ENCODE measurements around the gene REXO1. TPM values are rescaled to one million over a fixed set of nuclear protein-coding genes. Genes with fewer than 3 reads are reported as not detected.

REXO1 gene
- polyA plus RNA-seq, 1 experiment, result 5.4 TPM

DNA sequence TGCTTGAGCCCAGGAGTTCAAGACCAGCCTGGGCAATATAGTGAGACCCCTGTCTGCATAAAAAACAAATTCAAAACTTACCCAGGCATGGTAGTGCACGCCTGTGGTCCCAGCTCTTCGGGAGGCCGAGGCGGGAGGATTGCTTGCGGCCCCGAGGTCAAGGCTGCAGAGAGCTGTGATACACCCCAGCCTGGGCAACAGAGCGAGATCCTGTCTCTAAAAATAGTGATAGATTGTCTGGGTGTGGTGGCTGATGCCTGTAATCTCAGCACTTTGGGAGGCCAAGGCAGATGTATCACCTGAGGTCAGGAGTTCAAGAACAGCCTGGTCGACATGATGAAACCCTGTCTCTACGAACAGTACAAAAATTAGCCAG lies 19.1 kb upstream of the REXO1 start:
- CTCF ChIA-PET, result no interaction called here
- H3K27me3 ChIP-seq (ENCODE audit: control insufficient read depth, insufficient read depth, low read length), result no peaks in the 10 kb centered on the region
- no peaks in the 10 kb centered on the region for H3K9me3 ChIP-seq (ENCODE audit: control insufficient read depth, insufficient read depth, low read length)
- no peak overlapping the region for H3K4me3 ChIP-seq (ENCODE audit: low read depth, low read length)
- DNase-seq (ENCODE audit: low read depth, low spot score), result no peak
- POLR2A ChIA-PET, result no interaction called here
- TF ChIP-seq, protein P1, sequence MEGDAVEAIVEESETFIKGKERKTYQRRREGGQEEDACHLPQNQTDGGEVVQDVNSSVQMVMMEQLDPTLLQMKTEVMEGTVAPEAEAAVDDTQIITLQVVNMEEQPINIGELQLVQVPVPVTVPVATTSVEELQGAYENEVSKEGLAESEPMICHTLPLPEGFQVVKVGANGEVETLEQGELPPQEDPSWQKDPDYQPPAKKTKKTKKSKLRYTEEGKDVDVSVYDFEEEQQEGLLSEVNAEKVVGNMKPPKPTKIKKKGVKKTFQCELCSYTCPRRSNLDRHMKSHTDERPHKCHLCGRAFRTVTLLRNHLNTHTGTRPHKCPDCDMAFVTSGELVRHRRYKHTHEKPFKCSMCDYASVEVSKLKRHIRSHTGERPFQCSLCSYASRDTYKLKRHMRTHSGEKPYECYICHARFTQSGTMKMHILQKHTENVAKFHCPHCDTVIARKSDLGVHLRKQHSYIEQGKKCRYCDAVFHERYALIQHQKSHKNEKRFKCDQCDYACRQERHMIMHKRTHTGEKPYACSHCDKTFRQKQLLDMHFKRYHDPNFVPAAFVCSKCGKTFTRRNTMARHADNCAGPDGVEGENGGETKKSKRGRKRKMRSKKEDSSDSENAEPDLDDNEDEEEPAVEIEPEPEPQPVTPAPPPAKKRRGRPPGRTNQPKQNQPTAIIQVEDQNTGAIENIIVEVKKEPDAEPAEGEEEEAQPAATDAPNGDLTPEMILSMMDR (IDR thresholded peaks at IDR 0.05; ENCODE audit: low read depth, low read length), result no peak
- H3K27ac ChIP-seq (ENCODE audit: low read depth, low read length), result no peak overlapping the region

- no peaks in the 10 kb centered on the region for H3K27me3 ChIP-seq (ENCODE audit: control insufficient read depth, insufficient read depth, low read length)
- DNase-seq (ENCODE audit: low read depth, low spot score), result no peak
- H3K9me3 ChIP-seq (ENCODE audit: control insufficient read depth, insufficient read depth, low read length), result no peaks in the 10 kb centered on the region
- no peak overlapping the region for H3K4me3 ChIP-seq (ENCODE audit: low read depth, low read length)
- H3K27ac ChIP-seq (ENCODE audit: low read depth, low read length), result no peak overlapping the region
- ChIA-PET POLR2A (no interaction called here), CTCF (no interaction called here)
- TF ChIP-seq, protein P1 (IDR thresholded peaks at IDR 0.05; ENCODE audit: low read depth, low read length), result no peak
Measured at GRCh38 chr19:1866693-1867348, 18.5 kb upstream of the REXO1 start.

DNA sequence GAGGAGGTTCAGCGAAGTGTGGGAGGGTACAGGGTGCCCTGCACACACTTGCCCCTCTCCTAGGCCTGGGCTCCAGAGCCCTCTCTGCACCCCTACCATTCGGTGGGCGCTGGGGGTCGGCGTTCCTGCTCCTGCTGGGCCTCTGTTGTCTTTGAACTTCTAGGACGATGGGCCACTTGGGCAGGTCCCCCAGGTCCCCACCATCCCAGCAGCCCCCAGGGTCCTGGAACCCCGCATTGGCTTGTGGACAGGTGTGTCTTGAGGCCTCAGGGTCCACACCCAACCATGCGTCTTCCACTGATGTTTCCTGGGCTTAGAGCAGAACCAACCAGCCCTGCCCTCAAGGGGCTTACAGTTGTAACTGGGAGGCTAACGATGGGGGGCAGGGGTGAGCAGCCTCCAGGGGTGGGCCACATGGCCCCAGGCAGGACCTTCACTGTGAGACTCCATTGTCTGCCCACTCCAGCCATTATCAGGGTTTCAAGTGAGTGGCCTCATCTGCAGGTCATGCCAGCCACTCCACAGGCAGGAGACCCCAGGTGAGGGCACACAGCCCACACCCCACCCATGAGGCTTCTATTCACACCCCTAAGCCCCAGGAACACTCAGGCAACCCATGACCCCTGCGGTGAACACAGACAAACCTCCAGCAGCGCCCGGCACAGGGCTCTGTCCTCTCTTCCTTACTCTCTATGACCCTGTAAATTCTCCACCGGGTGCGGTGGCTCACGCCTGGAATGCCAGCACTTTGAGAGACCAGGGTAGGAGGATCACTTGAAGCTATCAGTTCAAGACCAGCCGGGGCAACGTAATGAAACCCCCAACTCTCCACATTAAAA lies 17.1 kb upstream of the REXO1 start:
- ChIA-PET POLR2A (interaction anchor here (0.6 to 1.4 kb wide), 3 partner anchors 10 to 597 kb away, joined by 3 to 19 read pairs (median 4); partner anchors contain the start of gene CIRBP), CTCF (interaction anchor here (1.0 to 2.1 kb wide), 4 partner anchors 9 to 32 kb away, joined by 3 to 9 read pairs (median 4); no protein-coding TSS in a partner anchor)
- H3K27ac ChIP-seq (ENCODE audit: low read depth, low read length), result peak overlapping the region; percentile 47
- no peak for DNase-seq (ENCODE audit: low read depth, low spot score)
- no peaks in the 10 kb centered on the region for H3K27me3 ChIP-seq (ENCODE audit: control insufficient read depth, insufficient read depth, low read length)
- peak overlapping the region; percentile 73 for H3K4me3 ChIP-seq (ENCODE audit: low read depth, low read length)
- no peaks in the 10 kb centered on the region for H3K9me3 ChIP-seq (ENCODE audit: control insufficient read depth, insufficient read depth, low read length)
- TF ChIP-seq, protein P1 (IDR thresholded peaks at IDR 0.05; ENCODE audit: low read depth, low read length), result no peak

GRCh38 chr19:1864480-1865171 lies 16.3 kb upstream of the REXO1 start:
- POLR2A ChIA-PET, result interaction anchor here (0.6 to 1.4 kb wide), 4 partner anchors 10 to 596 kb away, joined by 3 to 19 read pairs (median 4); partner anchors contain the start of gene CIRBP
- Histone ChIP-seq H3K27me3 (ENCODE audit: control insufficient read depth, insufficient read depth, low read length) (no peaks in the 10 kb centered on the region), H3K4me3 (ENCODE audit: low read depth, low read length) (peak overlapping the region; percentile 73), H3K9me3 (ENCODE audit: control insufficient read depth, insufficient read depth, low read length) (no peaks in the 10 kb centered on the region), H3K27ac (ENCODE audit: low read depth, low read length) (peak overlapping the region; percentile 73)
- TF ChIP-seq, protein P1 (IDR thresholded peaks at IDR 0.05; ENCODE audit: low read depth, low read length), result peak; percentile 63
- no peak for DNase-seq (ENCODE audit: low read depth, low spot score)
- CTCF ChIA-PET, result interaction anchor here (0.5 to 2.1 kb wide), 8 partner anchors 10 to 287 kb away, joined by 3 to 9 read pairs (median 4); partner anchors contain the start of gene ABHD17A
